HG03457 (cell line): Measurements from ENCODE around the gene BYSL.

ENCODE experiments used
- ATAC-seq: cut with Tn5 transposase; IDR thresholded peaks from one replicate; pipeline ENCODE4 v1.9.1; 2021; ENCODE audit warnings: moderate number of reproducible peaks; ENCODE audit not compliant: unreplicated experiment

The BYSL gene

DNA sequence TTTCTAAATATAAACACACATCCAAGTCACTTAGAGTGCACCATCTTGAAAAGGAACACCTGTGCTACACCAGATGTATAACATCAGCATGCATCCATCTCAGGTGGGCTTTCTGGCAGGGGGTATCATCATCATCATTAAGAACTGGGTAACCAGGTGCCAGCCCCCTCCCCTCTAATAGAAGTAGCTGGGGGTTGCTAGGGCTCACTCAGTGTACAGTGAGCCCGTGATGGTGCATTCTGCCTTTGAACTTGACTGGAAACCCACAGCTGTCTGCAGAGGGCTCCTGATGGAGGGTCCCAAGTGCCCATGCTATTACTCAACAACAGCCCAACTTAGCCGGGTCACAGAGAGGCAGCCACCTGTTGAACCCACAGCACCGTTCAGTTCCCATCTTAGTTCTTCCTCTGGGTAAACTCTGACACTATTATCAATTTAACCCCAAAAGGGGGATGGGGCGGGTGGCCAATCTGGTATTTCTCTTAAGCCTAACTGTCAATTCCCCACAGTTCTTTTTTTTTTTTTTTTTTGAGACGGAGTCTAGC lies 53.1 kb downstream of the BYSL start:
- ATAC-seq = no peak

DNA sequence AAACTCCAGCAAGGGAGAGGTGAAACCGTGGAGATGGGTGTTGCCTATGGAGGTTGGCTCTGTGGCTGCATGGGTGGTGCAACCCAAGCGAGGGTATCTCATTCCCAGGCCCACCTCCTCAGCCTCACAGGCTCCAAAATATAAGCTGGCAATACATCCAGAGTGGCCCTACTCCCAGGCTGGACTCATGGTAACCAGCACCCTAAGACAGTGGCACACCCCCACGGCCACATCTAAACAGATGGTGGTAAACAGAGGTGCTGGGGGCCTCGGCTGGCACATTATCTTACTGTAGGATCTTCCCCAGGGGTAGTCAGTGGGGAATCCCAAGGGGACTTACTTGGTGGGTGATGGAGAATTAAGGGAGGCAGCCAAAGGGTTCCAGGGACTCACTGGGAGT lies 54.0 kb downstream of the BYSL start:
- no peak for ATAC-seq

DNA sequence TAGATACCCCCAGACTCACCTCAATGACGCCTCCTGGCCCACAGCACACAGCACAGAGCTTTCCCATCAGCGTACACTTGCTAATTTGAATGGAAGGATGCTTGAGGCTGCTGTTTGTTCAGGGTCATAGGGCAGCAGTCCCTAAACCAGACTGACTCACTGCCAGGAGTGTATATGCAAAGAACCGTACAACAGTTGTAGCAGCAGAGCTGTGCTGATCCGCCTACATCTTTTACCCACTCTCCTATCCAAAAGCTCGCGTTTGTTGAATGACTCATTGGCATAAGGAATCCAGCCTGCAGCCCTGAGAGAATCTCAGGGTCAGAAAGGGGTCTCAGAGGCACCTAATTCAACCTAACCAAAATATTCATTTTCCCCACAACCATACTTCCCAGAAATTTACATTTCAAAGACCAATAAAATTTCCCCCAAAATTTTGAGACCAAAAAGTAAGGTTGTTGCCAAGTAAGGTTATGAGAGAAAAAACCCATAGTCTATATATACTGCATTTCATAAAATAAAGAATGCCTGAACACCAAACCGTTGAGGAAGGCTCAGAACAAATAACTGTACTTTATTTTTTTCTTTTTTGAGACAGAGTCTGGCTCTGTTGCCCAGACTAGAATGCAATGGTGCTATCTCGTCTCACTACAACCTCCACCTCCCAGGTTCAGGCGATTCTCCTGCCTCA lies 55.6 kb downstream of the BYSL start:
- ATAC-seq = no peak
